Measurements from ENCODE around the gene MYH14.
A peak's percentile ranks its signal among the peaks of the same experiment; 100 is the strongest.
"Not testable (repeated sequence)": the region's sequence is repeated elsewhere in the genome, so short reads cannot be mapped to it uniquely, and the experiment has no call there.

MYH14 gene

GRCh38 chr19:50341091-50341564, 137.7 kb downstream of the MYH14 start:
- CTCF ChIA-PET = interaction anchor here (0.6 kb wide), 1 partner anchor 16 kb away, joined by 4 read pairs; no protein-coding TSS in a partner anchor
- Histone ChIP-seq H3K4me3 (ENCODE audit: control insufficient read depth in 1 of 7, extremely low read depth in 1 of 7, insufficient read depth in 4 of 7, low read depth in 2 of 7, low read length in 6 of 7) (no peak overlapping the region), H3K27me3 (replicated peaks in 2 of 5; ENCODE audit: control insufficient read depth in 4 of 5, insufficient read depth in 5 of 5, low read length in 4 of 5) (no peaks in the 10 kb centered on the region), H3K4me1 (ENCODE audit: control extremely low read depth in 1 of 4, control insufficient read depth in 4 of 4, insufficient read depth in 4 of 4, low read length in 3 of 4) (no peaks in the 10 kb centered on the region), H3K36me3 (ENCODE audit: control insufficient read depth in 4 of 4, insufficient read depth in 4 of 4, low read length in 3 of 4) (no peaks in the 10 kb centered on the region), H3K9me3 (ENCODE audit: control extremely low read depth in 1 of 5, control insufficient read depth in 4 of 5, insufficient read depth in 2 of 5, low read depth in 1 of 5, low read length in 4 of 5) (peaks cover 0 to 15% (median 9%) of the 10 kb centered on the region in 5 experiments), H3K27ac (ENCODE audit: insufficient read depth in 1 of 2, low read depth in 1 of 2, low read length in 2 of 2, poor library complexity in 1 of 2, severe bottlenecking in 2 of 2) (no peak overlapping the region)
- POLR2A ChIA-PET = interaction anchor here (0.8 kb wide), 1 partner anchor 10 kb away, joined by 4 read pairs; no protein-coding TSS in a partner anchor
- no peak for DNase-seq
- WGBS (ENCODE audit: insufficient coverage) = 90% methylated on average over 3 of the region's 3 CpGs

- peak in 1 of 3 donors; percentile 38 for DNase-seq
- Histone ChIP-seq H3K9me3 (ENCODE audit: control extremely low read depth in 1 of 5, control insufficient read depth in 4 of 5, insufficient read depth in 2 of 5, low read depth in 1 of 5, low read length in 4 of 5) (peaks cover 0 to 15% (median 9%) of the 10 kb centered on the region in 5 experiments), H3K36me3 (ENCODE audit: control insufficient read depth in 4 of 4, insufficient read depth in 4 of 4, low read length in 3 of 4) (no peaks in the 10 kb centered on the region), H3K27me3 (replicated peaks in 2 of 5; ENCODE audit: control insufficient read depth in 4 of 5, insufficient read depth in 5 of 5, low read length in 4 of 5) (peaks cover 0 to 3% (median 0%) of the 10 kb centered on the region in 5 experiments), H3K27ac (ENCODE audit: insufficient read depth in 1 of 2, low read depth in 1 of 2, low read length in 2 of 2, poor library complexity in 1 of 2, severe bottlenecking in 2 of 2) (no peak overlapping the region), H3K4me1 (ENCODE audit: control extremely low read depth in 1 of 4, control insufficient read depth in 4 of 4, insufficient read depth in 4 of 4, low read length in 3 of 4) (no peaks in the 10 kb centered on the region), H3K4me3 (ENCODE audit: control insufficient read depth in 1 of 7, extremely low read depth in 1 of 7, insufficient read depth in 4 of 7, low read depth in 2 of 7, low read length in 6 of 7) (no peak overlapping the region)
- CTCF ChIA-PET = no interaction called here
- WGBS (ENCODE audit: insufficient coverage) = 90% methylated on average over 2 of the region's 8 CpGs
- POLR2A ChIA-PET = no interaction called here
These were observed 141.4 kb downstream of the MYH14 start for GRCh38 chr19:50344661-50345318.

- H3K4me3 ChIP-seq (ENCODE audit: control insufficient read depth in 1 of 7, extremely low read depth in 1 of 7, insufficient read depth in 4 of 7, low read depth in 2 of 7, low read length in 6 of 7); H3K27me3 ChIP-seq (replicated peaks in 2 of 5; ENCODE audit: control insufficient read depth in 4 of 5, insufficient read depth in 5 of 5, low read length in 4 of 5); POLR2A ChIA-PET; H3K36me3 ChIP-seq (ENCODE audit: control insufficient read depth in 4 of 4, insufficient read depth in 4 of 4, low read length in 3 of 4); CTCF ChIA-PET; H3K27ac ChIP-seq (ENCODE audit: insufficient read depth in 1 of 2, low read depth in 1 of 2, low read length in 2 of 2, poor library complexity in 1 of 2, severe bottlenecking in 2 of 2); H3K4me1 ChIP-seq (ENCODE audit: control extremely low read depth in 1 of 4, control insufficient read depth in 4 of 4, insufficient read depth in 4 of 4, low read length in 3 of 4): not testable (repeated sequence)
- 93% methylated on average over 3 of the region's 8 CpGs for WGBS (ENCODE audit: insufficient coverage)
- DNase-seq = peak in 1 of 3 donors; percentile 15
- H3K9me3 ChIP-seq (ENCODE audit: control extremely low read depth in 1 of 5, control insufficient read depth in 4 of 5, insufficient read depth in 2 of 5, low read depth in 1 of 5, low read length in 4 of 5) = peaks cover 0 to 13% (median 9%) of the 10 kb centered on the region in 5 experiments
These were observed 143.7 kb downstream of the MYH14 start for GRCh38 chr19:50347089-50347581.

GRCh38 chr19:50349277-50350057, 146.0 kb downstream of the MYH14 start:
- POLR2A ChIA-PET = no interaction called here
- no peak overlapping the region for H3K4me3 ChIP-seq (ENCODE audit: control insufficient read depth in 1 of 7, extremely low read depth in 1 of 7, insufficient read depth in 4 of 7, low read depth in 2 of 7, low read length in 6 of 7)
- no peaks in the 10 kb centered on the region for H3K36me3 ChIP-seq (ENCODE audit: control insufficient read depth in 4 of 4, insufficient read depth in 4 of 4, low read length in 3 of 4)
- peaks cover 0 to 6% (median 0%) of the 10 kb centered on the region in 5 experiments for H3K27me3 ChIP-seq (replicated peaks in 2 of 5; ENCODE audit: control insufficient read depth in 4 of 5, insufficient read depth in 5 of 5, low read length in 4 of 5)
- peaks cover 0 to 11% (median 8%) of the 10 kb centered on the region in 5 experiments for H3K9me3 ChIP-seq (ENCODE audit: control extremely low read depth in 1 of 5, control insufficient read depth in 4 of 5, insufficient read depth in 2 of 5, low read depth in 1 of 5, low read length in 4 of 5)
- WGBS (ENCODE audit: insufficient coverage) = 89% methylated on average over 13 of the region's 22 CpGs
- no peak overlapping the region for H3K27ac ChIP-seq (ENCODE audit: insufficient read depth in 1 of 2, low read depth in 1 of 2, low read length in 2 of 2, poor library complexity in 1 of 2, severe bottlenecking in 2 of 2)
- no peaks in the 10 kb centered on the region for H3K4me1 ChIP-seq (ENCODE audit: control extremely low read depth in 1 of 4, control insufficient read depth in 4 of 4, insufficient read depth in 4 of 4, low read length in 3 of 4)
- CTCF ChIA-PET = no interaction called here
- DNase-seq = no peak

- ChIA-PET CTCF (interaction anchor here (1.3 to 2.0 kb wide), 2 partner anchors 109 to 204 kb away, joined by 4 read pairs; no protein-coding TSS in a partner anchor), POLR2A (no interaction called here)
- Histone ChIP-seq H3K9me3 (ENCODE audit: control extremely low read depth in 1 of 5, control insufficient read depth in 4 of 5, insufficient read depth in 2 of 5, low read depth in 1 of 5, low read length in 4 of 5) (no peaks in the 10 kb centered on the region), H3K4me1 (ENCODE audit: control extremely low read depth in 1 of 4, control insufficient read depth in 4 of 4, insufficient read depth in 4 of 4, low read length in 3 of 4) (peaks cover 0 to 2% (median under 1%) of the 10 kb centered on the region in 4 experiments), H3K27ac (ENCODE audit: insufficient read depth in 1 of 2, low read depth in 1 of 2, low read length in 2 of 2, poor library complexity in 1 of 2, severe bottlenecking in 2 of 2) (no peak overlapping the region), H3K36me3 (ENCODE audit: control insufficient read depth in 4 of 4, insufficient read depth in 4 of 4, low read length in 3 of 4) (no peaks in the 10 kb centered on the region), H3K27me3 (replicated peaks in 2 of 5; ENCODE audit: control insufficient read depth in 4 of 5, insufficient read depth in 5 of 5, low read length in 4 of 5) (peaks cover 0 to 6% (median 0%) of the 10 kb centered on the region in 5 experiments), H3K4me3 (ENCODE audit: control insufficient read depth in 1 of 7, extremely low read depth in 1 of 7, insufficient read depth in 4 of 7, low read depth in 2 of 7, low read length in 6 of 7) (no peak overlapping the region)
- DNase-seq = no peak
- WGBS (ENCODE audit: insufficient coverage) = 100% methylated on average over 2 of the region's 4 CpGs
These were observed 148.8 kb downstream of the MYH14 start for GRCh38 chr19:50352242-50352641.

GRCh38 chr19:50353487-50353880, 150.1 kb downstream of the MYH14 start:
- 98% methylated on average over 6 of the region's 7 CpGs for WGBS (ENCODE audit: insufficient coverage)
- H3K36me3 ChIP-seq (ENCODE audit: control insufficient read depth in 4 of 4, insufficient read depth in 4 of 4, low read length in 3 of 4); H3K27me3 ChIP-seq (replicated peaks in 2 of 5; ENCODE audit: control insufficient read depth in 4 of 5, insufficient read depth in 5 of 5, low read length in 4 of 5); H3K27ac ChIP-seq (ENCODE audit: insufficient read depth in 1 of 2, low read depth in 1 of 2, low read length in 2 of 2, poor library complexity in 1 of 2, severe bottlenecking in 2 of 2); H3K4me3 ChIP-seq (ENCODE audit: control insufficient read depth in 1 of 7, extremely low read depth in 1 of 7, insufficient read depth in 4 of 7, low read depth in 2 of 7, low read length in 6 of 7); DNase-seq; H3K9me3 ChIP-seq (ENCODE audit: control extremely low read depth in 1 of 5, control insufficient read depth in 4 of 5, insufficient read depth in 2 of 5, low read depth in 1 of 5, low read length in 4 of 5); POLR2A ChIA-PET; H3K4me1 ChIP-seq (ENCODE audit: control extremely low read depth in 1 of 4, control insufficient read depth in 4 of 4, insufficient read depth in 4 of 4, low read length in 3 of 4): not testable (repeated sequence)
- CTCF ChIA-PET = interaction anchor here (2.0 kb wide), 1 partner anchor 203 kb away, joined by 4 read pairs; no protein-coding TSS in a partner anchor
